ENCODE results near the gene SGCG.

The SGCG gene

GRCh38 chr13:23330356-23330755 is 149.6 kb downstream of the SGCG start:
- DNase-seq (ENCODE audit: low spot score): no peak

GRCh38 chr13:23339225-23339624 is 158.4 kb downstream of the SGCG start:
- no peak for DNase-seq (ENCODE audit: low spot score)

GRCh38 chr13:23344931-23345595 is 164.3 kb downstream of the SGCG start:
- DNase-seq (ENCODE audit: low spot score): no peak

GRCh38 chr13:23347601-23348000 is 166.8 kb downstream of the SGCG start:
- DNase-seq (ENCODE audit: low spot score): no peak

- DNase-seq (ENCODE audit: low spot score): no peak
These were observed 167.7 kb downstream of the SGCG start for GRCh38 chr13:23348262-23349127.

- no peak for DNase-seq (ENCODE audit: low spot score)
These were observed 168.6 kb downstream of the SGCG start for GRCh38 chr13:23349161-23349897.

DNA sequence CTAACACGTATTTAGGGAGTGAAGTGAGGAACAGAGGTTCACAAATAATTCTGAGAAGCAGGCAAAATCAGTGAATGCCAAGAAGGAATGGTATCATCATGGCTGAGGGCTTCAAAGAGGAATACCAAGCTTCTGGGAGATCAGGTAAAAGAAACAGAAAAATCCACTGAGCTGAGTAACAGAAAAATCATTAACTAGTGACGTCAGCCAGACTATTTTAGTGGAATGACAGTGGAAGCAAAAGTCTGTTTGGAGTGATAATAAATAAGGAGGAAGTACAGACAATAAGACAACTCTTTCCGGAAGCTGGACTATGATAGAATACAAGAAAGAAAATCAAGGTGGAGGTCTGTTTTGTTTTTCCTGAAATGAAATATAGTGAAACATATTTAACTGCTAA is 169.2 kb downstream of the SGCG start:
- DNase-seq (ENCODE audit: low spot score): no peak

GRCh38 chr13:23352161-23352560 is 171.4 kb downstream of the SGCG start:
- no peak for DNase-seq (ENCODE audit: low spot score)

- DNase-seq (ENCODE audit: low spot score): no peak
These were observed 173.7 kb downstream of the SGCG start for GRCh38 chr13:23354520-23354919.

GRCh38 chr13:23356368-23356767 is 175.6 kb downstream of the SGCG start:
- no peak for DNase-seq (ENCODE audit: low spot score)

GRCh38 chr13:23357349-23357748 is 176.6 kb downstream of the SGCG start:
- DNase-seq (ENCODE audit: low spot score): no peak

DNA sequence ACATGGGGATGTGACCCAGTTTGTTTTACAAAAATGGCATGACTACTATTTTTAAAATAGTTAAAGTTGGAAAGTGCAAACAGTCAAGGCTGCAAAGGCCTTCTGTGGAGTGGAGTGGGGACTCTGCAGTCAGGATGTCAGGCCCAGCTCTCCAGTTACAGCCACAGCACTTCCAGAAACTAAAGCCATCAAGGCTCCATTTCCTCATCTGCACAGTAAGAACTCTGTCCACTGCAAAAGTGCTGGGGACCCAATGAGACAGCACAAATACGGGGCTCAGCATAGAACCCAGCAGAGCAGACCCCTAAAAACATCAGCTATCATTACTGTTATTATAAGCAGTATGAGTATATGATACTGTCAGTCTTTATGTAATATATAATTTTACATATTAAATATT is 179.1 kb downstream of the SGCG start:
- DNase-seq (ENCODE audit: low spot score): no peak

DNA sequence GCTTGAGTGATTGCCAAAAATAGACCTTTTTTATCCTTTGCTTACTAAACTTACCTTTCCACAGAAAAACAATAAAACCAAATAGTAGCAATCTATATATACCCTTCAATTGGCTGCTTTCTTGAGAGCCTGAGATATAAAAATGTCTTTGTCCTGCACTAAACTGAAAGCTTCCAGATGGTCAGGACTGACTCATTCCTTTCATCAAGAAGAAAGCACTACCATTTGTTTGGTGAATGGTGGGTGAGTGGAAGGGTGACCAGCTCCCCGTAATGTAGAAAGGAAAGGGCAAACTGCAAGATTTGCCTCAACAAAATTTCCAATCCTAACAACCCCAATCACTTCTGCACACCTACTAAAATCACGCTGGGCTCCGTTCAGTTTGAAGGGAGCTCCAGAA is 184.9 kb downstream of the SGCG start:
- no peak for DNase-seq (ENCODE audit: low spot score)

GRCh38 chr13:23367907-23368306 is 187.1 kb downstream of the SGCG start:
- DNase-seq (ENCODE audit: low spot score): no peak

- DNase-seq (ENCODE audit: low spot score): no peak
These were observed 191.6 kb downstream of the SGCG start for GRCh38 chr13:23372264-23372906.
